Activated naive CD4-positive, alpha-beta T cell treated with anti-CD3 and anti-CD28 coated beads, Interleukin-2, amount 10 ng/mL, durations not matched to agents 5 hours and 36 hours (primary cell): Measurements from ENCODE around the gene ACTL6A. TPM values are rescaled to one million over a fixed set of nuclear protein-coding genes. Genes with fewer than 3 reads are reported as not detected.

Experiments used
- total RNA-seq, 2 experiments: library from RNA; stranded (reverse); gene quantifications; one replicate each; pipeline ENCODE4 v1.2.3, GENCODE V29; 2021

The ACTL6A gene
- total RNA-seq = 10 to 100 TPM; 65.3 to 71.8 TPM

DNA sequence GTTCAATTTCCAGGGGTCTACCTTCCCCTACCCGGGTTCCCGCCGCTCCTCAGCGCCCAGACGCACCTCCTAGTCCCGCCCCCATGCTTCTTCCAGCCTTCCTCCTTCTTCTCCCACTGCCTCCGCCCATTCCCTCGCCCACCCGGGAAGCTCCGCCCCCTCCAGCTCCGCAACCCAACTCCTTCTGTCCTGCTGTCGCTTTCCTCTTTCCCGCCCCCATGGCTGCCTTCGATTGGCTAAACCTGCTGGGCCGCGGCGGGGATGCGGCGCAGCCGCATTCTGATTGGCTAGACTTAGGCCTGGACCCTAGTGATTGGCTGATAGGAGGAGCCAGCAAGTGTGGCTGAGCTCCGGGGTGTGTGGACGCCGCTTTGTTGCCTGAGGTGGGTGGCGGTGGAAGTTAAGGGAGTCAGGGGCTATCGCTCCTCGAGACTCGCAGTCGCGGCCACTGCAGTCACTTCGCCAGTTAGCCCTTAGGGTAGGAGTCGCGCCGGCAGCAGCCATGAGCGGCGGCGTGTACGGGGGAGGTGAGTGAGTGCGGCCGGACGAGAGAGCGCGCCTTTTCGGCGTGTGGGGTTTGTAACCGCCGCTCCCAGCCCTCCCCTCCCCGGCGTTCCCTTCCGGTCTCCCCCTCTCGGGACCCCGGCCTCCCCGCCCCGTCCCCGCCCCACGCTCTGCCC lies at the start of gene ACTL6A:
Gene ACTL6A, plus strand, starts transcription at position 336 of the 680 bp plus-strand sequence. Its CDS starts 167 bp downstream, at position 503.

GRCh38 chr3:179604321-179605078 lies 41.8 kb downstream of the ACTL6A start, which contains the start of the genes MRPL47 and NDUFB5:
MRPL47 (minus strand) TSS chr3:179604638; CDS start chr3:179604624, 14 bp downstream.
NDUFB5 (plus strand) TSS chr3:179604794; CDS start chr3:179604816, 22 bp downstream.

Other genes starting within 250 kb of the ACTL6A start
- gene ZNF639, start 239.9 kb upstream of the ACTL6A start, total RNA-seq = 10 to 100 TPM; 30.6 to 30.7 TPM
- 10 to 100 TPM; 29.4 to 32.7 TPM for gene MFN1, start 215.2 kb upstream of the ACTL6A start, total RNA-seq
- gene GNB4, start 111.5 kb upstream of the ACTL6A start, total RNA-seq = 1 to 10 TPM; 2.3 to 3.8 TPM
- gene MRPL47, start 41.7 kb downstream of the ACTL6A start, total RNA-seq = 10 to 100 TPM; 27.6 to 27.8 TPM
- 10 to 100 TPM; 90.5 to 93.4 TPM for gene NDUFB5, start 41.9 kb downstream of the ACTL6A start, total RNA-seq
- gene USP13, start 90.1 kb downstream of the ACTL6A start, total RNA-seq = 1 to 10 TPM; 7.7 to 7.9 TPM